SU-DHL-6 (cell line): ENCODE measurements around the gene IGIP.

Experiments
- H2AFZ ChIP-seq: fragments of 200-600 bp; sonication (generic); 2 replicates; pipeline ENCODE4 v1.6.1; 2014; ENCODE audit warnings: low read depth, mild to moderate bottlenecking, moderate library complexity, mixed read lengths, antibody characterized with exemption, low read length; ENCODE audit not compliant: severe bottlenecking
- H3F3A ChIP-seq: fragments of 200-600 bp; shearing (Covaris generic); 2 replicates; pipeline ENCODE4 v1.6.0; 2016; ENCODE audit warnings: antibody characterized with exemption, mild to moderate bottlenecking; ENCODE audit not compliant: insufficient read depth
- H3K27ac ChIP-seq: fragments of 200-600 bp; sonication (generic); 2 replicates; pipeline ENCODE4 v1.5.1; 2016; ENCODE audit warnings: low read depth, mild to moderate bottlenecking, low read length, moderate library complexity, mixed read lengths
- H3K27me3 ChIP-seq: fragments of 200-600 bp; sonication (generic), shearing (Covaris generic); 2 replicates; pipeline ENCODE4 v1.6.0; 2014; ENCODE audit warnings: mild to moderate bottlenecking, low read length
- H3K36me3 ChIP-seq: fragments of 200-600 bp; sonication (generic); 2 replicates; pipeline ENCODE4 v1.6.1; 2014; ENCODE audit warnings: mild to moderate bottlenecking, low read length, mixed read lengths
- H3K4me2 ChIP-seq: fragments of 300-600, 200-600 bp; shearing (Covaris generic), sonication (generic); 2 replicates; pipeline ENCODE4 v1.6.0; 2014; ENCODE audit warnings: low read length, low read depth, mild to moderate bottlenecking; ENCODE audit not compliant: poor library complexity, severe bottlenecking
- H3K4me3 ChIP-seq: fragments of 200-600 bp; sonication (generic); 2 replicates; pipeline ENCODE4 v1.5.1; 2014; ENCODE audit warnings: antibody characterized with exemption, low read length, mild to moderate bottlenecking, mixed read lengths; ENCODE audit not compliant: insufficient read depth, poor library complexity, severe bottlenecking
- H3K79me2 ChIP-seq: fragments of 200-600 bp; sonication (generic); 2 replicates; pipeline ENCODE4 v1.6.1; 2014; ENCODE audit warnings: mild to moderate bottlenecking, low read length, moderate library complexity; ENCODE audit not compliant: insufficient read depth
- H3K9ac ChIP-seq: fragments of 200-600 bp; sonication (generic); 2 replicates; pipeline ENCODE4 v1.7.0; 2014; ENCODE audit warnings: mild to moderate bottlenecking, low read length
- H3K9me2 ChIP-seq: fragments of 200-600 bp; sonication (generic); replicated peaks from 2 replicates; pipeline ENCODE4 v1.6.1; 2014; ENCODE audit warnings: low read length; ENCODE audit not compliant: insufficient read depth
- H3K9me3 ChIP-seq: fragments of 200-600 bp; sonication (generic); 2 replicates; pipeline ENCODE4 v1.6.1; 2014; ENCODE audit warnings: low read length, mixed read lengths; ENCODE audit not compliant: insufficient read depth
- H4K20me1 ChIP-seq: fragments of 200-600 bp; sonication (generic); 2 replicates; pipeline ENCODE4 v1.6.1; 2014; ENCODE audit warnings: low read depth, mild to moderate bottlenecking, antibody characterized with exemption, low read length, moderate library complexity, mixed read lengths
- CTCF ChIP-seq: fragments of 200-600 bp; sonication (generic); IDR thresholded peaks from one replicate; pipeline ENCODE4 v1.5.1; 2017; ENCODE audit warnings: antibody characterized with exemption, mild to moderate bottlenecking, low read length, moderate library complexity; ENCODE audit not compliant: insufficient read depth, poor library complexity, severe bottlenecking
- EZH2phosphoT487 ChIP-seq: fragments of 200-600 bp; sonication (generic), shearing (Covaris generic); conservative IDR thresholded peaks from 2 replicates; pipeline ENCODE4 v1.6.1; 2018; ENCODE audit warnings: mild to moderate bottlenecking, antibody characterized with exemption, low read length, moderate library complexity, mixed read lengths

IGIP gene

DNA sequence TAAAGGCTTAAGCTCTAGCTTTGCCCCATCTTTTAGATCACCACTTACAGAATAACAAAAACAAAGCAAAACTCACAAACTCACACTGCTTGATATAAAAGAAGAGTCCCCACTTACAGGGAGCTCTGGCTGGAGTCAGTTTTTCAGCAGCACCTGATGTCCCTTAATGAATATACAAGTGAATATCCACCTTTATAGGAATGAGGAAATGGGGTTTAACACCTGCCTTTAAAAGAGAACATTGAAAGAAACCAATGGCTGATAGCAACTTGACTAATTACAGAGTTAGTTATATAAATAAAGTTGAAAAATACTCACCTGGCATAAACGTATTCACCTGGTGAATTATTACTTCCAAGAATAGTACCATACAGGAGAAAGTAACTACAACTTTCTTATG is 32.6 kb upstream of the IGIP start:
- no peaks in the 10 kb centered on the region for H3F3A ChIP-seq
- H3K27me3 ChIP-seq = no peaks in the 10 kb centered on the region
- no peaks in the 10 kb centered on the region; the same call in 1 of the 2 replicates for H3K36me3 ChIP-seq
- no peaks in the 10 kb centered on the region for H4K20me1 ChIP-seq
- no peak for TF ChIP-seq CTCF
- TF ChIP-seq EZH2phosphoT487 = no peak
- H3K9me2 ChIP-seq = no peaks in the 10 kb centered on the region
- H2AFZ ChIP-seq = no peak overlapping the region
- H3K4me3 ChIP-seq = no peak overlapping the region
- no peak overlapping the region for H3K9ac ChIP-seq
- H3K4me2 ChIP-seq = no peak overlapping the region
- H3K27ac ChIP-seq = no peak overlapping the region
- H3K9me3 ChIP-seq = peaks cover 6% of the 10 kb centered on the region; the same call in 1 of the 2 replicates
- H3K79me2 ChIP-seq = no peaks in the 10 kb centered on the region

DNA sequence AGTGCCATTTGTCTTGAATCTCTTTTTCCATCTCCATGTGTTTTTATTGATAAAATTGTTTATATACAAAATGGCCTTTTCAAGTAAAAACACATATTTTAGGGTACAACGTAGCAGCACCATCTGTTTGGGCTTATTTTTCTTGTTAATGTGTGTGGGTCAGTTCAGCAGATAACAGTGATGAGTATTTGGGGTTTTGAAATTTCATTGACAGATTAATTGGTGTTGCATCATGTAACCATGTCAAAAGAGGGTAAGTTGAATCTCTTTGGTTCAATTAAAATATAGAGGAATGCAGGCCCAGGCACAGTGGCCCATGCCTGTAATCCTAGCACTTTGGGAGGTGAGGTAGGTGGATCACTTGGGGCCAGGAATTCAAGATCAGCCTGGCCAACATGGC is 31.9 kb upstream of the IGIP start:
- Histone ChIP-seq H2AFZ (no peak overlapping the region), H3K9me3 (peaks cover 6% of the 10 kb centered on the region; the same call in 1 of the 2 replicates), H4K20me1 (no peaks in the 10 kb centered on the region), H3K79me2 (no peaks in the 10 kb centered on the region), H3K4me3 (no peak overlapping the region), H3K9me2 (no peaks in the 10 kb centered on the region), H3K4me2 (no peak overlapping the region), H3K27me3 (no peaks in the 10 kb centered on the region), H3K27ac (no peak overlapping the region), H3K36me3 (no peaks in the 10 kb centered on the region; the same call in 1 of the 2 replicates), H3F3A (no peaks in the 10 kb centered on the region), H3K9ac (no peak overlapping the region)
- TF ChIP-seq CTCF (no peak), EZH2phosphoT487 (no peak)

DNA sequence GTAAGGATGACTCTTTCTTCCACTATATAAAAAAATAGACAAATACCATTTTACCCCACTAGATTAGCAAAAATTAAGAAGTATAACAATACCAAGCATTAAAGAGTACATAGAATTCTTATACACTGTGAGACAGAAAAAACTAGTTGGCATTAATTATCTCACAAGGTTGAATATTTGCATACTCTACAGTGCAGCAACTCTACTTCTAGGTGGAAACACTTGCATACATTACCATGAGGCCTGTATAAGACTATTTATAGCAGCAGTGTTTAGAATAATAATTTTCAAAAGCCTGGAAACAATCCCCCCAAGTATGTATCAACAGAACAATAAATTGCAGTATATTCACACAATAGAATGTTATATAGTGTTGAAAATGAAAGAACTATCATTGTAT is 30.8 kb upstream of the IGIP start:
- Histone ChIP-seq H3K4me2 (no peak overlapping the region), H3K36me3 (no peaks in the 10 kb centered on the region; the same call in 1 of the 2 replicates), H4K20me1 (no peaks in the 10 kb centered on the region), H3K9ac (no peak overlapping the region), H3K27me3 (no peaks in the 10 kb centered on the region), H3K27ac (no peak overlapping the region), H3K9me2 (no peaks in the 10 kb centered on the region), H3K4me3 (no peak overlapping the region), H3K9me3 (peaks cover 6% of the 10 kb centered on the region; the same call in 1 of the 2 replicates), H3K79me2 (no peaks in the 10 kb centered on the region), H3F3A (no peaks in the 10 kb centered on the region), H2AFZ (no peak overlapping the region)
- no peak for TF ChIP-seq CTCF
- TF ChIP-seq EZH2phosphoT487 = no peak
